ELR (cell line): Measurements from ENCODE around the gene ABI3BP.

ENCODE experiments used
- DNase-seq: peaks from one replicate; pipeline ENCODE4 v3.0.0-alpha.2; 2015; ENCODE audit warnings: low read depth

The ABI3BP gene

DNA sequence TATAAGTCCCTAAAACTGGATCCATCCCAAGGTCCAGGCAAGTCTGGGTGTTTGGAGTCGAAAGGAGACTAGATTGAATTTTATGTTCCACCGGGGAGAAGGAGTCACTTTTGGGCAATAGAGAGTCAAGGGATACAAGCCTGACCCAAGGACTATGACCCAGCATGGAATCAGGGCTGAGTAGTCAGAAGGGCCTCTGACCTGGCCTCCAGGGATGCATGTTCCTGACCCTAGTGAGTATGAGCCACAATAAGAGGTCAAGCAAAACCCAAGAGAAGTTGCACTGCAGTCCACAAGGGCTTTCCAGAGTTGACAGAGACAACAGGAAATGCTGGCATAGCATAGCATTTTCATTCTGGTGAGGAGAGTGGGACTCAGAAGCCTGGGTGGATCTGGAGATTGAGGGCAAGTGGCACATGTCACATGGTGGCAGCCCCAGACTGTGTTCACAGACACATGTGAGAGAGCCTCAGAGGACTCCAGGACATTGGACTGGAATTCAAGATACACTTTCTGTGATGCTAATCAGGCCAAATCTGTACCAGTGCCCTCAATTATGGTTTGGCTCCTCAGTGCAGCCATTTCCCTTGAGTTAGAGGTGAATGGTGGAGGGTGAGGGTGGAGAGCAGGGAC, 217.0 kb downstream of the ABI3BP start:
- DNase-seq: no peak

DNA sequence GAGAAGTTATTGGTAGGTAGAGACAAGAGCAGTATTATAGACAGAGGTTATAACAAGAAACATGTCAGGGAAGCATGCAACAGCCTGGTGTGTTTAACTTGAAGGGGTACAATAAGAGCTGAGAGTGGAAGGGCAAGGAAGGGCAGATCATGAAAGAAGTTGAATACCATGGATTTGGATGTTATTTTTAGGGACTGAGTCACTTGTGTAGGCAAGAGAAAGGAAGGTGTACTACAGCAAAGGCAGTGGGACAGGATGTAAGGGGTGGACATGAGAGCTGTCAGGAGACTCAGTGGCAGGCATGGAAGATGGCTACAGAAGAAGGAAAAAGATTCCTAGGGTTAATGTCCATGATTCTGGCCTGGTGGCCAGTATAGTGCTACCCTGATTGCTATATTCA, 217.6 kb downstream of the ABI3BP start:
- DNase-seq: no peak

DNA sequence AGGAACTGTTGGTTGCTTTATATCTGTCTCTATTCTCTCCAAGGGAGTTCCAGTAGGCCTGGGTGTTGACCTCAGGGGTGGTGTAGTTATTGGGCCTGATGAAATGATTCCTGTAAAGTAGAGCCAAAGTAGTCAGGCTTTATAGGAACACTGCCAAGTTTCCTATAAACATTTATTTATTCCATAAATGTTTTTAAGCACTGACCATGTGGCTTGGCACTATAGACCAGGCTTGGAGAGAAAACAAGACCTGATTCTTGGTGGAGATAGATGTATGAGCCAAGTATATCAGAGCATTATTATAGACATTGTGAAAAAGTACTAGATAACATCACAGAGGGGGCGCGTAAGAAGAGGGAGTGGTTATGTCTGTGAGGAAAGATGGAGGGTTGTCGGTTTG, 218.0 kb downstream of the ABI3BP start:
- no peak for DNase-seq

DNA sequence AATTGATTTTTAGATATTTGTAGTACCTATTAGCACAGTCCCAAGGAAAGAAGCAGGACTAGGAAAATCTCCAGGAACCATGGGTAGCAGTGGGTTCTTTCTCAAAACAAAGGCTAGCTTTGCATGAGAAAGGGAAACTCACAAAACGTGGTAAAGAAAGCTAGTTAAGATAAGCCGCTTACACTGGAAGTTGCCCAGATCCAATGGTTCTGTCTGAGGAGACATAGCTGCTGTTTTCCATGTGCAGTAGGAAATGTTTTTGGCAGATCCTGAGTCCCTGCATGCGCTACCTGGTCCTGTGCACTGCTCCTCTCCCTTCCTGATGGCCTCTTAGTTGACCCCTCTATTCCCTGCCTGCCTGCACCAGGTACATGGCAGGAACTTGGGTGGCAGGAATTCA, 223.5 kb downstream of the ABI3BP start:
- no peak for DNase-seq

DNA sequence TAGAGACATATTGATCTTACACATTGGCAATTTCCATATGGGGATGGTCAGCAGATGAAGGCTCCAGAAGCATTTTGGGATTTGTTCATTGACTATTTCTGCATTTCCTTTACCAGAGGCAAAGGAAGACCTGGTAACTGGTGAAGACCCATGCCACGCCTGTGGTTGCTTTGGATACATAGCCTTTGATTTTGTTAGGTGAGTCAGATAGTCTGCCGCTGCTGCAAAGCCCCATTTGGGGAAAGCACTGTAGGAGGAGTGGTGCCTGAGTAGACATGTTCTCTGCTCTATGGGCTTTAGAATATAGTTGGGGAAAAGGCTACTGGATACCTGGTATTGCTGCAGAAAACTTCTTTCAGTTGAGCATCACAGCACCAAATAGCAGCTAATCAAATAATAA, 227.2 kb downstream of the ABI3BP start:
- no peak for DNase-seq

DNA sequence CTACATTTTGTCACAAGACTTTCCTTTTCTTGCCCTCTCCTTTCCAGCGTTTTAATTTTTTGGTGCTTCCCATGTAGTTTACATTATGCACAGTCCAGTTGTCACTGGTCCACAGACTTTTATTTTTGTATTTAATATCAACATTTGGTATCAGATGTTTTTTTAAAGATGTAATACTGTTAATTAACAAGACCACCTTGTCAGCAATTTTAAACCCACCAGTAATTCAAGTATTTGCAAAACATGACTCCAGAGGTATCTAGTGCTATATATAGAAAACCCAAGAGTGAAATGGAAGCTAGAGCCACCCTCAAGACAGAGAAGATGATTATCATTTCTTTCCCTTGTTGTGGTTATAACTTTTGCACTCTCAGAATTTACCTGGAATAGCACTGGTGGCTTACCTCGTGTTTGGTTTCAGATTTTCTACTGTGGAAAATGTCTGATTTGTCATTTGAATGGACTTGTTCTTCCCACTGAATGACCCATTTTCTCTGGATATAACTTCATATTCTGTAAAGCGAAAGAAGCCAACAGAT, 227.7 kb downstream of the ABI3BP start:
- no peak for DNase-seq

DNA sequence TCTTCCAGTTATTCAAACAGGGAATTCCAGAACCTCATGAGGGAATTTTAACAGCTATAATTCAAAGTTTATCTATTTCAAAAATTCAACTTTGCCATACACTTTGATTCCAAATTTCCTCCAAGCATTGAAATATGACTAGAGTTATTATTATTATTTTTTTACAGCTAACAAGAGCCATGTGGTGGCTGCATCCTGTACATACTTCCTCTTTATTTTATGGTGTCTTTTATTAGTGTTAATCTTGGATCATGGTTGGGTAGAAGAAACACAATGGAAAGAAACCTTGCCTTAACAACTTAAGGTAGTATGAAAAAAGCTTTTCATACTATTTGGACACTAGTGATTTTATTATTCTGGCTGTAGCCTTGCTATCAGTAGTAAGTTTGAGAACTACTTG, 231.3 kb downstream of the ABI3BP start:
- DNase-seq: no peak

DNA sequence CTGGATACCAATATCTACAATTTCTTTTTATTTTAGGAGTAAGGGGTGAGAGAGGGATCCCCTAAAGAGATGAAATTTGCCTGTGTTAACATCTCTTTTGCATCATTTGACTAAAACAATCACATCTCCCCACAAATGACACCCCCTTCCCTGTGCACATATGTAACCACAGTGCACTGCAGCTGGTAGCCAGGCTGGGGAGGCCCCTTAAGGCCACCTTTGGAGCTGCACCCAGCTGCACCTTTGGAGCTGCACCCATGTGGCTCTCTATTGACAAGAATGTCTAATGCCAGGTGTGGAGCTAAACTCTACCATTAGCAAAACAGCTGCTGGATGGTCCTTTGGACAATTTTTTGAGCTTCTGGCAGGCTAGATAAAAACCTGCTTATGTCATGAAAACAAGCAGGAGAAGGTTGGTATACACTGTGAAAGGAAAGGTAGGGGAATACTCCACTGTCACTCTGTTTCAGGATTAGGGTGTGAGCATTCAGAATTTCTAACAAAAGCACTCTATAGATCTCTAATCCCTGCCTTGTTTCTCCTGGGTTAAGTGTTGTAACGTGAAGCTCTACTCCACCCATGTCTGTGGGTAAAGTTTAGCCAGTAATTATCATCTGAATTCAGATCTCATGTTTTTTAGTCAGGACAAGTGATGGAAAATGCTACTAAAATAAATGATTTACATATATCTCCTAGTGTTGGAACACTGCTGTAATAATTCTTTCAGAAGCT, 231.8 kb downstream of the ABI3BP start:
- peak; percentile 12 for DNase-seq

DNA sequence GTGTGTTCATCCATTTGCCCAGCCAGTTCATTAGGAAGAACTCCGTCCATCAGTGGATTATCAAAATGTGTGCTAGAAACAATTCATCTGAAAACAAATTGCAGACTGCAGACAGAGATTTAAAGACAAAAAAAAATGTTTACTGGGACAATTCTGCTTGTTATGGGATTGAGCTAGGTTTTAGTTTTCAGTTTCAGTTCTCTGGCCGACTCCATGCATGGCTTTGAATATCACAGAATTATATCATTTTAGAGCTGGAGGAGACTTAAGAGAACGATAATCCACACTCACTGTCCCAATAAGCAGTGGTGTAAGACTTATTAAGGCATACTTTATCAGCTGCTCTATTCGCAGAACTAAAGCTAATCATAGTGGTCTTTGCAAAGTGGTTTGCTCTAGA, 232.8 kb downstream of the ABI3BP start:
- no peak for DNase-seq

DNA sequence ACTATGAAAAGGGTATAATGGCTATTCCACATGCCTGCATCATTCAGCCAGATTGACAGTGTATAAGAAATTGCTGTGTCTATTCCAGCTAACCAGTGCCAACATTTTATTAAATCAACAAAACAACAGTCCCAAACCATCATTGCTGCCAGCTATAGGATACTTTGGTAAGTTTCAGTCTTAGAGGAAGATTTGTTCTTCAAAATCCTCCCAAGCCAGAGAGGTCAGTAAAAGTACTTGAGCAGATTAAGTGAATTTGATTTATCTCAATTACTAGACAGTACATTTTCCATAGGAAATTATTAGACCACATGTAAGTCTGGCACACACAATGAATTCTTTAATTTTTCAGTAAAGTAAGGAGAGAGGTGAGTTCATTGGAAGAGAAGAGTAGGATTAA, 233.3 kb downstream of the ABI3BP start:
- no peak for DNase-seq

DNA sequence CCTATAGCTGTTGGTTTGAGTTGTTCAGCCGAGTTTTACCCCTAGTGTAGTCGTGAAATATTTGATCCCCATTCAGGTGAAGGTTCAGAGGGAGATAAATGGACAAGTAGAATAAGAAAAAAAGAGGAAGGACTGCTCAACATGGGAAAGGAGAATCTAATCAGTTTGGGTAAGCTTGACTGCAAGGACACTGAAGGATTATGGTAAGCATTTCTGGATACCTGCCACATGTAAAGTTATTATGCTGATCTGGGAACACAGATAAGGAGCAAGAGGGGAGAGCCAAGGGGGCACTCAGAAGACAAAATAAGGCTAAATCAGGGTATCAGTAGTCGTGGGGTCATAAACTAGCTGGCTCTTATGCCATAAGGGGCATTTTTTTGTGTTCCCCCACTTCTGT, 234.1 kb downstream of the ABI3BP start:
- no peak for DNase-seq

DNA sequence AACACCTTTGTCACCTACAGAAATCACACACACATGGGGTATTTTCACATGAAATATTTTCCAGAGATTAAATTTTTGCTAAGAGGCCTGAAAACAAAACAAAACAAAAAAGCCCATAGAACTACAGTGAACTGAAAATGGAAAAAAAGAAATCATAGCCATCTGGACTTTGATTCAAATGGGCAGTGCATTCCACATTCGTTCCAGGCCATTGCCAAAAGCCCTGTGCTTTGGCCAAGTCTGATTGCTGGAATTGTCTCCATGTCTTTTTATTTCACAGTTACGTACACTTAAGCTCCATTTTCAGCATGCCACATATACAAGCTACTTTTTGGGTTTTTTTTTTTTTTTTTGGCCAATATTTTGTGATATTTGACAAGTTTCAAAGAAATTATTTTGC, 236.8 kb downstream of the ABI3BP start:
- DNase-seq: no peak

DNA sequence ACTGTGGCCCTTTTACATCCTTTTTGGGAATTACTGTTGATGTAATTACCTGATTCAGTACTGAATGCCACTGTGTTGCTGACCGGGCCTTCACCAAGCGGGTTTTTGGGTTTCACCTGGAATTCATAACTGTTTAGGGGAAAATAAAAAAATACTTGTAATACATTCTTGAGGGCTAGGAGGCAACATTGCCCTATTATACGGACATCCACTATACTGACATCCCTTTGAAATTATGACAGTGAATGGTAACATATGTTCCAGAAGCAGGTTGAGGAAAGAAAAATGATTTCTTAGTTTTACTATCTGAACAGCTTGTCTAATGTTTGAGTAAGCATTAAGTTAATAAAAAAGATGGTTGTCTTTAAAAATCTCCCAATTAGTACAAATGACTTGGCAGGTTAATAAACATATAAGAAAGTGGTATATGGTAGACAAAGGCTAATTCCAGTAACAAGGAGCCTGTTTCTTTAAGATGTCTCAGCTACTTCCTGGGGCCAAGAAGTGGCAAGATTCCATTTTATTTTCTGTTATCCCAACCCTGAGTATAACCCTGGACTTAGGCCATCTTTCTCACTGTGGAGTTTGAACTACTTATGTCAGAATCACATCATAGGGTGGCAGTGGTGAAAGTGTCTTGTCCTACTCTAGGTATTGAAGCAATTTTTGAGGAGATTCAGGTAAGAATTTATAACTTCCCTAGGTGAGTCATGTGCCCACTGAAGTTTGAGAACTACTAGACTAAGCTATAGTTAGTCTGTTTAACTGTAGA, 238.5 kb downstream of the ABI3BP start:
- DNase-seq: no peak

DNA sequence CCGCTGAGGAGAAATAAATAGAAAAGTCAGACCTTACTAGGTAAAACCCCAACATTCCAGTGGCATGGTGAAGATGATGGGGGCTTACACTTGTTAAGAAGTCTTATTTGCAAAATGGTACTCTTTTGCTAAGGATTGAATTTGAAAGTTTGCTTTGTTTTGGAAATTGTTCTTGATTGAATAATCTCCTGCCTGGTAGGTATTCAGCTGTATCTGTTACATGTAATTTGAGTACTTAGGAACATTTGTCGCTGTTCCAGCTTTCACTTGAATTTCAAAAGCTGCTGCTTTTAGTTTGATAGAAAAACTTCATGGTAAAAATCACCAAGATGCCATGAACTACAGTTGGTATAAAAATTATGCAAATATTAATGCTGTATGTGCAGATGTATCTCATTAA, 239.4 kb downstream of the ABI3BP start:
- DNase-seq: no peak

DNA sequence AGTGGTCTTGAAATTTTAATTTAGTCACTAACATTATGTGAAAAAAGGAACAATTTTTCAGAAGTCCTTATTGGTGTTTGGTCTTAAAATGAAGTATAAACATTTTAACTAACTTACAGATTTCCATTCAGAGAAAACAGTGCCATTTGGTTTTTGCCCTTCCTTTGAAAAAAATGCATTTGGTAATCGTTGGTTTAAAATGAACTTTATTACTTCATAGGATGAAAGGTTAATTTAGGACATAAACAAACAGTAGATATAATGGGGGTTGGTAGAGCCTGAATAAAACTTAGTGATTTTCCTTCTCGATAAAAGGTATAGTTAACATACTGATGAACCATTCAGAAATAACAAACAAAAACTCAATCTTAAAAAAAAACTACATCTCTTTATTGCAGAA, 244.3 kb downstream of the ABI3BP start:
- no peak for DNase-seq

DNA sequence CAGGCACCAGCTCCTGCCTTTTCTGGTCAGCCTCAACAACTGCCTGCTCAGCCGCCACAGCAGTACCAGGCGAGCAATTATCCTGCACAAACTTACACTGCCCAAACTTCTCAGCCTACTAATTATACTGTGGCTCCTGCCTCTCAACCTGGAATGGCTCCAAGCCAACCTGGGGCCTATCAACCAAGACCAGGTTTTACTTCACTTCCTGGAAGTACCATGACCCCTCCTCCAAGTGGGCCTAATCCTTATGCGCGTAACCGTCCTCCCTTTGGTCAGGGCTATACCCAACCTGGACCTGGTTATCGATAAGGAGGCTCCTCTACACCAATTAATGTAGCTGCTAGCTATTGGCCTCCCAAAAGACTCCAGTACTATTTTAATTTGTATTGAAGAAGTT, 245.0 kb downstream of the ABI3BP start:
- no peak for DNase-seq

DNA sequence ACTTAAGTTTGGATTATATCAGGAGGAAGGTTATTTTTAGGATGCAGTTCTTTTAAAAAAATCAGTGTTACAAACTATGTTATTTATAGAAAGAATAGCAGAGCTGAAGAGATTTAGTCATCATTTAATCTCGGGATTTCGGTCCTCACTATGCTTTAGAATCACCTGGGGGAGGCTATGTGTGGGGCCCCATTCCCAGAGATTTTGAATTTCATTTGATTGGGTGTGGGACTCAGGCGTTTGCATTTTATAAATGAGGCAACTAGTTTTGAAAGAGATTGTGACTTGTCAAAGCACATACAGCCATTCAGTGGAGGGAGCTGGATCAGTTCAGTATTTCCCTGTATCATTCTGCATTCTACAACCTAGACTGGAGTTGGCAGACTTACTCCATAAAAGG, 247.1 kb downstream of the ABI3BP start:
- DNase-seq: no peak

DNA sequence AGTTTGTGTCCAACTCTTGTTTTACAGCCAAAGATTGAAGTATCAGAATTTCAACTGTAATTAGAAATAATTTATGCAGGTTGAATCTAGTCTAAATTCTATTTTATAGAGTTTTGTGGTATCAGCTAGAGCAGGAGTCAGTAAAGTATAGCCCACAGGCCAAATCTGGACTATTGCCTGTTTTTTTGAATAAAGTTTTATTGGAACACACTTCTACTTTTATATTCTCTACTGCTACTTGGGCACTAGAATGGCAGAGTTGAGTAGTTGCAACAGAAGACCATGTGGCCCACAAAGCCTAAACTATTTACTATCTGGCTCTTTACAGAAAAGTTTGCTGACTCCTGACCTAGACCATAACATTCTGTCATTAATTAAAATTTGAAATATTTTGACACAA, 247.6 kb downstream of the ABI3BP start:
- no peak for DNase-seq

DNA sequence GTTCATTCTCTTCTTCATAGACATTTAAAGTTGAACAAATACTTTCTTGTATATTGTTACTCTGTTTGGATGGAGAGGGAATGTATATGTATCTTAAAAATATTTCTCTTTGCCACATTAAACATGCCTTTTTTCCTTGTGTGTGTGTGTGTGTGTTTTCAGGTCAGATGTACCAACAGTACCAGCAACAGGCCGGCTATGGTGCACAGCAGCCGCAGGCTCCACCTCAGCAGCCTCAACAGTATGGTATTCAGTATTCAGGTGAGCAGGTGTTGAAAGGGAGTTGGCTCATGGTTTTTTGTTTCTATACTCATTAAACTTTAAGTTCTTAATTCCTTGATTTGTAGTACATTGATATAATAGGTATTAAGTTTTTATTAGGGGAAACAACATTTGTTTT, 248.6 kb downstream of the ABI3BP start:
- DNase-seq: no peak

DNA sequence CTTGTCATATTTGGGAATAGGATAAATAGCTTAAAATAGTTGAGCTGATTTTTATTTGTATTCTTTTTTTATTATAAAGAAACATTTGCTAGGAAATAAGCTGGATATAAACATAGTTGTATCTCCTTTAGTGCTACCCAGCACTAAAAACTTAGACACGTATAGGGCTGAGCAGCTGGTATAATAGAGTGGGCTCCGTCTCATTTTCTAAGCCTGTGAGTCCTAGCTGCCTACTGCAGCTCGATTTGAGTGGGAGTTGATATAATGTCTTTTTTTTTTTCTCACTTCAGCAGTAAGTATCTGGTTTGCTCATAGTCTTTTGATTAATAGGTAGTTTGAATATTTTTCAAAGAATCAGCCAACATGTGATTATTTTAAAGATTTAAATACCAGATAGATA, 249.7 kb downstream of the ABI3BP start:
- DNase-seq: no peak

DNA sequence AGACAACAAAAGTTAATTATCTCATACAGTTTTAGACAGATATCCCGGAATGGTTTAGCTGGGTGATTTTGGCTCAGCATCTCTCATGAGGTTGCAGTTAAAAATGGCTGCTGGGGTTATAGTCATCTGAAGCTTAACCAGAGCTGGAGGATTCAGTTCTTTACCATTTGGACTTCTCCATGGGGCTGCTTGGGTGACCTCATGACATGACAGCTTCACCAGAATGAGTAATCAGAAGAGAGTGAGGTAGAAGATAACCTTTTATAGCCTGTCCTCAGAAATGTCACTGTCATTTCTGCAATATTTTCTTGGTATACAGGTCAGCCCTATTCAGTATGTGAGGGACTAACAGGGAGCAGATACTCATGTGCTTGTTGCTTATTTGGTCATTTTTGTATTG, 253.0 kb downstream of the ABI3BP start:
- peak; percentile 31 for DNase-seq

DNA sequence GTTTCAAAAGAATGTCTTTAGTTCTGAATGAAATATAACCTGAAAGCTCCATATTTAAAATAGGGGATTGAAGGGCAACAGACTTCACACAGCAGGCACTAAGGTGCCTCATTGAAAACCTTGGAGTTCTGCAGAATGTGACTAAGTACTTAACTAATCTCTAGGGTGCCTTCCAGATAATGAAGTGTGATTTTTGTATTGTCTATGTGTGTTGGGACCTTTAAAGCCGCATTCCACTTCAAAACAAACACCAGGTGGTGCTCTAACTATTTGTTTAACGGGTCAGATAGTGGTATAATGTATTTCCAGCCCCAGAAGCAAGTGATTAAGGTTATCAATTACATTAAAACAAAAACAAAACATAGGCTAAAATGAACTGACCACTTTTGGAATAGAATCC, 255.9 kb downstream of the ABI3BP start:
- DNase-seq: peak; percentile 50

DNA sequence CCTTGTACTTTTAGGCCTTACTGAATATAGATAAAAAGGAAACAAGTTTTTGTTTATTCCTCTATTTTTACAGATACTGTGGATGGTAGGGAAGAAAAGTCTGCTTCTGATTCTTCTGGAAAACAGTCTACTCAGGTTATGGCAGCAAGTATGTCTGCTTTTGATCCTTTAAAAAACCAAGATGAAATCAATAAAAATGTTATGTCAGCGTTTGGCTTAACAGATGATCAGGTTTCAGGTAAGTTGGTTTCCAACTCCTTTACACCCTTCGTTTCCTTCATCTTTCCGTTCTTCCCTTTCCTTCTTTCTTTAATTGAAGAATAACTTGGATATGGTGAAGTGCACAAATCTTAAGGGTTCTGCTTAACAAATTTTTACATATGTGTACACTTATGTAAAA, 260.8 kb downstream of the ABI3BP start:
- DNase-seq: no peak
